Osteoblast (primary cell): Measurements from ENCODE around the gene PRKN. TPM values are rescaled to one million over a fixed set of nuclear protein-coding genes. Genes with fewer than 3 reads are reported as not detected.

Source experiments
- DNase-seq: peaks from one replicate; pipeline ENCODE4 v3.0.0; 2011; ENCODE audit warnings: low spot score, mixed read lengths; ENCODE audit not compliant: insufficient read length; ENCODE audit errors: missing footprints
- H2AFZ ChIP-seq: 2 replicates; pipeline ENCODE4 v1.6.0; 2011; ENCODE audit warnings: mild to moderate bottlenecking, low read length
- H3K27ac ChIP-seq: 2 replicates; pipeline ENCODE4 v1.5.1; 2011; ENCODE audit warnings: mild to moderate bottlenecking, low read depth, low read length, moderate library complexity
- H3K27me3 ChIP-seq: 2 replicates; pipeline ENCODE4 v1.6.0; 2012; ENCODE audit warnings: mild to moderate bottlenecking, control low read depth, inconsistent platforms, low read length, moderate library complexity; ENCODE audit not compliant: insufficient read depth
- H3K36me3 ChIP-seq: 2 replicates; pipeline ENCODE4 v1.5.1; 2011; ENCODE audit warnings: mild to moderate bottlenecking, low read length, control low read depth, moderate library complexity; ENCODE audit not compliant: insufficient read depth
- H3K4me1 ChIP-seq: 2 replicates; pipeline ENCODE4 v1.5.1; 2011; ENCODE audit warnings: mild to moderate bottlenecking, low read length, control low read depth, moderate library complexity; ENCODE audit not compliant: insufficient read depth
- H3K4me2 ChIP-seq: 2 replicates; pipeline ENCODE4 v1.6.0; 2011; ENCODE audit warnings: mild to moderate bottlenecking, low read length; ENCODE audit not compliant: insufficient read depth
- H3K4me3 ChIP-seq: fragments of 200-600 bp; sonication (generic); 3 replicates; pipeline ENCODE4 v1.5.1; 2012; ENCODE audit warnings: mild to moderate bottlenecking, low read length, inconsistent platforms; ENCODE audit not compliant: insufficient read depth
- H3K79me2 ChIP-seq: 2 replicates; pipeline ENCODE4 v1.6.0; 2012; ENCODE audit warnings: mild to moderate bottlenecking, low read length, control low read depth, inconsistent platforms; ENCODE audit not compliant: insufficient read depth
- H3K9me3 ChIP-seq: 2 replicates; pipeline ENCODE4 v1.5.1; 2011; ENCODE audit warnings: low read depth, low read length, control low read depth
- H4K20me1 ChIP-seq: 2 replicates; pipeline ENCODE4 v1.6.0; 2012; ENCODE audit warnings: mild to moderate bottlenecking, low read length, control low read depth; ENCODE audit not compliant: insufficient read depth
- total RNA-seq: library from RNA; depleted of rRNA; stranded (reverse); fragments of >200 nt; gene quantifications from 2 replicates; pipeline ENCODE4 v1.2.3, GENCODE V29; 2012
- TF ChIP-seq, protein P1 (sequence below): IDR thresholded peaks from 2 replicates; pipeline ENCODE4 v1.5.1; 2011; ENCODE audit warnings: mild to moderate bottlenecking, low read depth, low read length, moderate library complexity; ENCODE audit errors: extremely low read depth

The PRKN gene
- total RNA-seq, 1 donor: 2.9 TPM

- Histone ChIP-seq H3K4me2 (no peak overlapping the region), H3K27me3 (no peaks in the 10 kb centered on the region), H3K27ac (no peak overlapping the region), H3K36me3 (no peaks in the 10 kb centered on the region), H3K4me3 (no peak overlapping the region), H3K79me2 (no peaks in the 10 kb centered on the region), H3K4me1 (no peaks in the 10 kb centered on the region), H2AFZ (no peak overlapping the region), H4K20me1 (no peaks in the 10 kb centered on the region), H3K9me3 (peaks cover 2% of the 10 kb centered on the region)
- TF ChIP-seq, protein P1, sequence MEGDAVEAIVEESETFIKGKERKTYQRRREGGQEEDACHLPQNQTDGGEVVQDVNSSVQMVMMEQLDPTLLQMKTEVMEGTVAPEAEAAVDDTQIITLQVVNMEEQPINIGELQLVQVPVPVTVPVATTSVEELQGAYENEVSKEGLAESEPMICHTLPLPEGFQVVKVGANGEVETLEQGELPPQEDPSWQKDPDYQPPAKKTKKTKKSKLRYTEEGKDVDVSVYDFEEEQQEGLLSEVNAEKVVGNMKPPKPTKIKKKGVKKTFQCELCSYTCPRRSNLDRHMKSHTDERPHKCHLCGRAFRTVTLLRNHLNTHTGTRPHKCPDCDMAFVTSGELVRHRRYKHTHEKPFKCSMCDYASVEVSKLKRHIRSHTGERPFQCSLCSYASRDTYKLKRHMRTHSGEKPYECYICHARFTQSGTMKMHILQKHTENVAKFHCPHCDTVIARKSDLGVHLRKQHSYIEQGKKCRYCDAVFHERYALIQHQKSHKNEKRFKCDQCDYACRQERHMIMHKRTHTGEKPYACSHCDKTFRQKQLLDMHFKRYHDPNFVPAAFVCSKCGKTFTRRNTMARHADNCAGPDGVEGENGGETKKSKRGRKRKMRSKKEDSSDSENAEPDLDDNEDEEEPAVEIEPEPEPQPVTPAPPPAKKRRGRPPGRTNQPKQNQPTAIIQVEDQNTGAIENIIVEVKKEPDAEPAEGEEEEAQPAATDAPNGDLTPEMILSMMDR: no peak
- DNase-seq: no peak
Observed at GRCh38 chr6:161880056-161880455, 847.5 kb downstream of the PRKN start.

- Histone ChIP-seq H3K27ac (no peak overlapping the region), H3K9me3 (peaks cover 4% of the 10 kb centered on the region), H3K27me3 (no peaks in the 10 kb centered on the region), H4K20me1 (no peaks in the 10 kb centered on the region), H3K4me2 (no peak overlapping the region), H2AFZ (no peak overlapping the region), H3K4me3 (no peak overlapping the region), H3K79me2 (no peaks in the 10 kb centered on the region), H3K4me1 (no peaks in the 10 kb centered on the region), H3K36me3 (no peaks in the 10 kb centered on the region)
- DNase-seq: no peak
- TF ChIP-seq, protein P1: no peak
Observed at GRCh38 chr6:161876231-161876630, 851.3 kb downstream of the PRKN start.

DNA sequence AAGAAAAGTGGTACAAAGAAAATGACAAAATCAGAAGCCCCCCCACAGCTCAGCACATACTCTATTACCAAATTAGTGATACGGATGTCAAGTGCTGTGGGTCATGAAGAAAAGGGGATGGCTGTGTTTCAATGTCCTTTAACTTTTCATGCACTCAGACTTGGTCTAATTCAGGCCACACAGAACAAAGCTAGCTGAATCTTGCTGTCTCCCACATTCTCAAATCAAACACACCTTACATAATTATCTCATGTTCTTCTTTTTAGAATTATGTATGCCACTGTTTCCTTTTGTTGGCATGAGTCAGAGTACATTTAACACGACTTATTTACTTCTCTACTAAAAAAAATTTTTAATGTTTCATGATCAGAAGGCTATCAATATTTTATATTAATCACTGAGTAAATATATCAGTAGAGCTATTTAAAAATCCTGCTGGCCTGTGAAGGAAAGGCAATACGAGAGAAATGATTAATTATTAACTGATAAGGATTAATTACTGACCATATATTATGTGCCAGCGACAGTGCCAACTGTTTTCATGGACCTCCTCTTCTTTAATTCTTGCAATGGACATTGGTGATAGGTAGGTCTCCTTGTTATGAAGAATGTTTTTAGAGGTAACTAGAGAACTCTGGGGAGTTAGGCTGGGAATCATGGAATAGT, 857.2 kb downstream of the PRKN start:
- TF ChIP-seq, protein P1: no peak
- no peaks in the 10 kb centered on the region for H4K20me1 ChIP-seq
- no peak overlapping the region for H3K4me2 ChIP-seq
- no peak overlapping the region for H2AFZ ChIP-seq
- H3K27ac ChIP-seq: no peak overlapping the region
- peaks cover 2% of the 10 kb centered on the region for H3K9me3 ChIP-seq
- no peak overlapping the region for H3K4me3 ChIP-seq
- no peaks in the 10 kb centered on the region for H3K79me2 ChIP-seq
- H3K36me3 ChIP-seq: no peaks in the 10 kb centered on the region
- no peaks in the 10 kb centered on the region for H3K27me3 ChIP-seq
- DNase-seq: no peak
- H3K4me1 ChIP-seq: no peaks in the 10 kb centered on the region

DNA sequence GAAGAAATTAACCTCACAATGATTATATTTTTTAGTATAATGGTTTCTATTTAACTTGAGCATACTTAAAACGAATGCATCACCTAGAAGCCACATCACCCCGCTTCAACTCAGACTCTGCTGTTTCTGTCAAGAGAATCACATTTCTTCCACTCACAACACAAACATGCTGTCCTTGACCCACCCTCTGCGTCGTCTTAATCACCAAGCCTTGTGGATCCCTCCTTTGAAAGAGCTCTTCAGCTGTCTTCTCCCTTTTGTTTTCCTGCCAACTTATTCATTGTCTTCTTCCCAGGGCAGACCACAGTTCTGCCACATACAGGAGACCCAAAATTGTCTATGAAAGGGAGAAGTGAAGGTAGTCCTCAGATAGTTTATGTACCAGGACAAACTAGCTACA, 858.1 kb downstream of the PRKN start:
- Histone ChIP-seq H3K79me2 (no peaks in the 10 kb centered on the region), H3K27me3 (no peaks in the 10 kb centered on the region), H3K9me3 (peaks cover 2% of the 10 kb centered on the region), H3K4me2 (no peak overlapping the region), H3K4me1 (no peaks in the 10 kb centered on the region), H2AFZ (no peak overlapping the region), H3K27ac (no peak overlapping the region), H4K20me1 (no peaks in the 10 kb centered on the region), H3K36me3 (no peaks in the 10 kb centered on the region), H3K4me3 (no peak overlapping the region)
- TF ChIP-seq, protein P1: no peak
- no peak for DNase-seq
